Fibroblast of skin of back (primary cell): ENCODE data around the gene DLG5.

ENCODE experiments used
- DNase-seq: peaks from one replicate; pipeline ENCODE4 v3.0.0-alpha.2; 2013

The DLG5 gene

GRCh38 chr10:77892021-77892739, 34.4 kb downstream of the DLG5 start:
- DNase-seq, result no peak

GRCh38 chr10:77890097-77890496, 36.5 kb downstream of the DLG5 start:
- DNase-seq, result no peak

GRCh38 chr10:77889277-77889903, 37.2 kb downstream of the DLG5 start:
- no peak for DNase-seq

- DNase-seq, result no peak
Measured at GRCh38 chr10:77888356-77888703, 38.2 kb downstream of the DLG5 start.

GRCh38 chr10:77887631-77888355, 38.8 kb downstream of the DLG5 start:
- no peak for DNase-seq

GRCh38 chr10:77886795-77887355, 39.7 kb downstream of the DLG5 start:
- DNase-seq, result no peak

GRCh38 chr10:77884181-77884580, 42.4 kb downstream of the DLG5 start:
- no peak for DNase-seq

GRCh38 chr10:77881636-77882035, 44.9 kb downstream of the DLG5 start:
- DNase-seq, result no peak

- no peak for DNase-seq
Measured at GRCh38 chr10:77881222-77881621, 45.3 kb downstream of the DLG5 start.

GRCh38 chr10:77879710-77880109, 46.8 kb downstream of the DLG5 start:
- DNase-seq, result no peak

- DNase-seq, result no peak
Measured at GRCh38 chr10:77879065-77879464, 47.5 kb downstream of the DLG5 start.

- peak; percentile 40 for DNase-seq
Measured at GRCh38 chr10:77877441-77878344, 48.9 kb downstream of the DLG5 start.

GRCh38 chr10:77875730-77876129, 50.8 kb downstream of the DLG5 start:
- DNase-seq, result no peak

- DNase-seq, result no peak
Measured at GRCh38 chr10:77874872-77875271, 51.7 kb downstream of the DLG5 start.

GRCh38 chr10:77873536-77874380, 52.8 kb downstream of the DLG5 start:
- peak; percentile 52 for DNase-seq

- no peak for DNase-seq
Measured at GRCh38 chr10:77872947-77873535, 53.5 kb downstream of the DLG5 start.

- DNase-seq, result peak; percentile 22
Measured at GRCh38 chr10:77872151-77872946, 54.2 kb downstream of the DLG5 start.

GRCh38 chr10:77869626-77870420, 56.7 kb downstream of the DLG5 start:
- DNase-seq, result no peak

- no peak for DNase-seq
Measured at GRCh38 chr10:77868523-77868922, 58.0 kb downstream of the DLG5 start.
